ENCODE measurements around the gene GRM7. TPM values are rescaled to one million over a fixed set of nuclear protein-coding genes. Genes with fewer than 3 reads are reported as not detected.

Gene GRM7
- total and polyA plus RNA-seq, 2 of the 4 experiments (the other 2 are of a cell fraction): not detected

- H3K18ac ChIP-seq (ENCODE audit: low read depth, low read length): no peak overlapping the region
- no peak overlapping the region for H2BK120ac ChIP-seq (ENCODE audit: low read depth, low read length)
- intact Hi-C loops (cut with micrococcal nuclease) (no loop called here), in situ Hi-C loops (cut with MboI; ENCODE audit: low sequenced_read_pairs) (no loop called here), dilution Hi-C loops (cut with HindIII; ENCODE audit: low sequenced_read_pairs, unreplicated experiment) (no loop called here)
- no peak overlapping the region for H3K14ac ChIP-seq (replicated peaks; ENCODE audit: low read depth, low read length)
- H3K4me1 ChIP-seq (ENCODE audit: control insufficient read depth, insufficient read depth, low read length): no peaks in the 10 kb centered on the region
- POLR2A ChIA-PET (ENCODE audit: unreplicated experiment): no interaction called here
- H2AK5ac ChIP-seq (ENCODE audit: low read depth, low read length): no peak overlapping the region
- BruUV-seq (replicated peaks): no TSS peak
- no peak overlapping the region for H4K8ac ChIP-seq (ENCODE audit: low read depth in 2 of 2, low read length in 2 of 2)
- CTCF ChIA-PET: no interaction called here
- H3K79me1 ChIP-seq (ENCODE audit: low read depth in 1 of 2, low read length in 2 of 2): no peaks in the 10 kb centered on the region
- no peak for ATAC-seq (ENCODE audit: low read depth)
- H4K91ac ChIP-seq (ENCODE audit: insufficient read depth, low read depth, low read length): no peak overlapping the region
- no peak overlapping the region for H2BK5ac ChIP-seq (ENCODE audit: low read depth, low read length, poor library complexity, severe bottlenecking)
- H2BK20ac ChIP-seq (ENCODE audit: low read depth, low read length): no peak overlapping the region
- no peak overlapping the region for H3K4ac ChIP-seq (ENCODE audit: low read depth, low read length)
- no peak overlapping the region for H3K56ac ChIP-seq (ENCODE audit: extremely low read depth, insufficient read depth, low read length)
- H3K23ac ChIP-seq (ENCODE audit: low read depth, low read length): no peak overlapping the region
- H2AFZ ChIP-seq (replicated peaks; ENCODE audit: low read length, poor library complexity): no peak overlapping the region
- no peak overlapping the region for H4K5ac ChIP-seq (ENCODE audit: low read depth, low read length)
- TF ChIP-seq POLR2A (IDR thresholded peaks at IDR 0.05; ENCODE audit: low read depth, low read length) (no peak), RAD21 (IDR thresholded peaks at IDR 0.05; ENCODE audit: low read length) (no peak), CHD1 (IDR thresholded peaks at IDR 0.05; ENCODE audit: low read depth, low read length) (no peak), MXI1 (IDR thresholded peaks at IDR 0.05; ENCODE audit: borderline replicate concordance, low read depth, low read length) (no peak), FOS (IDR thresholded peaks at IDR 0.05; ENCODE audit: low read depth, low read length) (no peak), ELK1 (IDR thresholded peaks at IDR 0.05; ENCODE audit: borderline replicate concordance, low read depth, low read length) (no peak), BHLHE40 (IDR thresholded peaks at IDR 0.05; ENCODE audit: low read depth, low read length) (no peak), CTCF (conservative IDR thresholded peaks at IDR 0.05; ENCODE audit: low read depth, low read length) (no peak), SMC3 (IDR thresholded peaks at IDR 0.05; ENCODE audit: low read depth, low read length) (no peak), MAFK (IDR thresholded peaks at IDR 0.05; ENCODE audit: low read depth, low read length) (no peak)
- no peaks in the 10 kb centered on the region for H4K20me1 ChIP-seq (ENCODE audit: insufficient read depth, low read length)
- H3K9me1 ChIP-seq (ENCODE audit: insufficient read depth, low read length): no peaks in the 10 kb centered on the region
- no peaks in the 10 kb centered on the region for H3K36me3 ChIP-seq (ENCODE audit: control insufficient read depth, insufficient read depth, low read length)
- peaks cover 4% of the 10 kb centered on the region for H3K9me3 ChIP-seq (ENCODE audit: control insufficient read depth, insufficient read depth, low read length)
- no peaks in the 10 kb centered on the region for H3K27me3 ChIP-seq (ENCODE audit: control insufficient read depth, insufficient read depth, low read length)
- no peak overlapping the region for H3K27ac ChIP-seq (ENCODE audit: insufficient read depth, low read length)
- no peak for DNase-seq
- WGBS, 2 experiments (ENCODE audit: extremely low coverage in 2 of 2, insufficient read length in 1 of 2): no CpG with 5 or more reads among the region's 6 CpGs
- H2BK15ac ChIP-seq (ENCODE audit: low read depth, low read length): no peak overlapping the region
- no peak overlapping the region for H3K4me2 ChIP-seq (ENCODE audit: low read depth, low read length)
- no peak overlapping the region for H3K9ac ChIP-seq (ENCODE audit: low read depth, low read length)
- H3K4me3 ChIP-seq (ENCODE audit: insufficient read depth, low read depth, low read length): no peak overlapping the region
- no peak overlapping the region for H2AK9ac ChIP-seq (replicated peaks; ENCODE audit: low read depth, low read length, poor library complexity)
Measured at GRCh38 chr3:7194071-7194835, 333.3 kb downstream of the GRM7 start.

Data from IMR-90 (cell line).